CD14-positive monocyte (primary cell): Measurements from ENCODE around the gene NUBP2. TPM values are rescaled to one million over a fixed set of nuclear protein-coding genes. Genes with fewer than 3 reads are reported as not detected.
A peak's percentile ranks its signal among the peaks of the same experiment; 100 is the strongest.

Experiments used
- DNase-seq, 3 donors: peaks; one replicate each; pipeline ENCODE4 v3.0.0-alpha.2; 2011 to 2022
- H2AFZ ChIP-seq: 2 replicates; pipeline ENCODE4 v1.6.0; 2012; ENCODE audit warnings: mild to moderate bottlenecking, low read depth, low read length, inconsistent platforms; ENCODE audit not compliant: insufficient read depth, poor library complexity, severe bottlenecking
- H3K27ac ChIP-seq, 2 donors: 1 replicate in 1 of 2; 2 replicates in 1 of 2; pipeline ENCODE4 v1.5.1; 2012 to 2013; ENCODE audit warnings: low read length in 2 of 2, control low read depth in 1 of 2, inconsistent platforms in 1 of 2, low read depth in 1 of 2, mild to moderate bottlenecking in 1 of 2
- H3K27me3 ChIP-seq, 2 donors: one replicate each; pipeline versions ENCODE4 v1.6.0 to v1.6.1; 2011 to 2013; ENCODE audit warnings: low read length in 2 of 2; ENCODE audit not compliant: control insufficient read depth in 2 of 2, insufficient read depth in 2 of 2
- H3K36me3 ChIP-seq, 2 donors: replicated peaks in 1 of 2; 1 replicate in 1 of 2; 2 replicates in 1 of 2; pipeline versions ENCODE4 v1.5.1 to v1.6.1; 2012 to 2013; ENCODE audit warnings: low read length in 2 of 2, control low read depth in 1 of 2, inconsistent platforms in 1 of 2, mild to moderate bottlenecking in 1 of 2; ENCODE audit not compliant: insufficient read depth in 2 of 2, control insufficient read depth in 1 of 2
- H3K4me1 ChIP-seq, 2 donors: 1 replicate in 1 of 2; 2 replicates in 1 of 2; pipeline versions ENCODE4 v1.5.1 to v1.6.1; 2012 to 2013; ENCODE audit warnings: low read length in 2 of 2, control low read depth in 1 of 2, inconsistent platforms in 1 of 2, mild to moderate bottlenecking in 1 of 2, moderate library complexity in 1 of 2; ENCODE audit not compliant: insufficient read depth in 2 of 2, control insufficient read depth in 1 of 2
- H3K4me2 ChIP-seq: replicated peaks from 2 replicates; pipeline ENCODE3; 2012; ENCODE audit warnings: low read length, moderate library complexity, mild to moderate bottlenecking; ENCODE audit not compliant: poor library complexity, severe bottlenecking; ENCODE audit errors: extremely low read depth
- H3K4me3 ChIP-seq, 3 experiments: fragments of 200-600 bp in 1 of 3; sonication (generic) in 1 of 3; replicated peaks in 1 of 3; 1 replicate in 2 of 3; 2 replicates in 1 of 3; pipeline ENCODE4 v1.5.1; 2011 to 2013; ENCODE audit warnings: low read length in 3 of 3, mild to moderate bottlenecking in 3 of 3, control low read depth in 2 of 3, low read depth in 2 of 3, inconsistent platforms in 1 of 3, moderate library complexity in 1 of 3
- H3K79me2 ChIP-seq: 2 replicates; pipeline ENCODE4 v1.6.0; 2012; ENCODE audit warnings: mild to moderate bottlenecking, control low read depth, inconsistent platforms, low read length, moderate library complexity; ENCODE audit not compliant: insufficient read depth
- H3K9ac ChIP-seq: 2 replicates; pipeline ENCODE4 v1.6.0; 2017; ENCODE audit warnings: low read length, mild to moderate bottlenecking; ENCODE audit not compliant: insufficient read depth, poor library complexity, severe bottlenecking
- H3K9me3 ChIP-seq, 2 donors: replicated peaks in 1 of 2; 1 replicate in 1 of 2; 2 replicates in 1 of 2; pipeline versions ENCODE4 v1.5.1 to v1.6.1; 2012 to 2013; ENCODE audit warnings: low read length in 2 of 2, control low read depth in 1 of 2; ENCODE audit not compliant: control insufficient read depth in 1 of 2, insufficient read depth in 1 of 2
- H4K20me1 ChIP-seq: 2 replicates; pipeline ENCODE4 v1.6.0; 2012; ENCODE audit warnings: mild to moderate bottlenecking, low read length, control low read depth, moderate library complexity; ENCODE audit not compliant: insufficient read depth
- H3K27ac Mint-ChIP-seq, 7 donors: one replicate each; pipeline ENCODE4 v1.8.0; 2020; ENCODE audit warnings: mild to moderate bottlenecking in 7 of 7, mixed read lengths in 7 of 7, moderate library complexity in 6 of 7, inconsistent platforms in 2 of 7
- H3K27me3 Mint-ChIP-seq, 3 donors: one replicate each; pipeline ENCODE4 v1.8.0; 2021 to 2022; ENCODE audit warnings: low read depth in 3 of 3, mild to moderate bottlenecking in 3 of 3, mixed read lengths in 3 of 3, moderate library complexity in 3 of 3, inconsistent platforms in 1 of 3
- H3K36me3 Mint-ChIP-seq, 2 donors: one replicate each; pipeline ENCODE4 v1.8.0; 2020; ENCODE audit warnings: mixed read lengths in 2 of 2, inconsistent platforms in 1 of 2, mild to moderate bottlenecking in 1 of 2
- H3K4me1 Mint-ChIP-seq: one replicate; pipeline ENCODE4 v1.8.0; 2020; ENCODE audit warnings: mild to moderate bottlenecking, mixed read lengths
- H3K4me3 Mint-ChIP-seq, 2 donors: one replicate each; pipeline ENCODE4 v1.8.0; 2020; ENCODE audit warnings: mild to moderate bottlenecking in 2 of 2, mixed read lengths in 2 of 2, moderate library complexity in 1 of 2
- H3K9me3 Mint-ChIP-seq, 7 donors: one replicate each; pipeline ENCODE4 v1.8.0; 2020 to 2022; ENCODE audit warnings: mixed read lengths in 7 of 7, mild to moderate bottlenecking in 6 of 7, moderate library complexity in 6 of 7, inconsistent platforms in 2 of 7
- WGBS: methylation state at CpG from one replicate; pipeline ENCODE4 v1.1.5; 2013; ENCODE audit warnings: missing lambda C conversion rate; ENCODE audit not compliant: insufficient coverage; 5-methylcytosine and 5-hydroxymethylcytosine counted together
- intact Hi-C, 2 donors: fragments of 100-400 bp; cut with micrococcal nuclease; formaldehyde crosslinking; loops; one replicate each; pipeline versions ENCODE4 v1.15.0 to v1.15.1; 2023
- polyA plus RNA-seq, 3 donors: library from polyadenylated mRNA; depleted of rRNA in 1 of 3; unstranded in 2 of 3; stranded (reverse) in 1 of 3; fragments of 300-500 nt in 2 of 3; fragments of >200 nt in 1 of 3; fragmentation: Illumina TruSeq in 2 of 3; gene quantifications; 1 replicate in 2 of 3; 2 replicates in 1 of 3; pipeline ENCODE4 v1.2.3, GENCODE V29; 2012 to 2021
- TF ChIP-seq, protein P1 (sequence below): fragments of 200-600 bp; IDR thresholded peaks from one replicate; pipeline ENCODE4 v1.8.0; 2022; ENCODE audit warnings: antibody characterized with exemption, mild to moderate bottlenecking

Gene NUBP2
- polyA plus RNA-seq, 3 donors: 34.4 to 69.5 (median 57.9) TPM

GRCh38 chr16:1768767-1769401 is 13.9 kb upstream of the NUBP2 start:
- Histone ChIP-seq H3K9ac (no peak overlapping the region), H3K27me3 (no peaks in the 10 kb centered on the region), H3K4me3 (no peak overlapping the region), H4K20me1 (peaks cover 50% of the 10 kb centered on the region), H3K4me2 (no peak overlapping the region), H3K4me1 (peaks cover 20 to 32% of the 10 kb centered on the region in 2 donors), H3K9me3 (no peaks in the 10 kb centered on the region), H2AFZ (no peak overlapping the region), H3K36me3 (peaks cover 53% of the 10 kb centered on the region in 2 donors), H3K79me2 (peaks cover 26% of the 10 kb centered on the region), H3K27ac (no peak overlapping the region)
- 87% methylated on average over 11 of the region's 26 CpGs for WGBS
- no peak for DNase-seq
- peaks cover 19% of the 10 kb centered on the region for H3K4me1 Mint-ChIP-seq
- intact Hi-C loops: no loop called here
- no peak overlapping the region for H3K4me3 Mint-ChIP-seq
- TF ChIP-seq, protein P1, sequence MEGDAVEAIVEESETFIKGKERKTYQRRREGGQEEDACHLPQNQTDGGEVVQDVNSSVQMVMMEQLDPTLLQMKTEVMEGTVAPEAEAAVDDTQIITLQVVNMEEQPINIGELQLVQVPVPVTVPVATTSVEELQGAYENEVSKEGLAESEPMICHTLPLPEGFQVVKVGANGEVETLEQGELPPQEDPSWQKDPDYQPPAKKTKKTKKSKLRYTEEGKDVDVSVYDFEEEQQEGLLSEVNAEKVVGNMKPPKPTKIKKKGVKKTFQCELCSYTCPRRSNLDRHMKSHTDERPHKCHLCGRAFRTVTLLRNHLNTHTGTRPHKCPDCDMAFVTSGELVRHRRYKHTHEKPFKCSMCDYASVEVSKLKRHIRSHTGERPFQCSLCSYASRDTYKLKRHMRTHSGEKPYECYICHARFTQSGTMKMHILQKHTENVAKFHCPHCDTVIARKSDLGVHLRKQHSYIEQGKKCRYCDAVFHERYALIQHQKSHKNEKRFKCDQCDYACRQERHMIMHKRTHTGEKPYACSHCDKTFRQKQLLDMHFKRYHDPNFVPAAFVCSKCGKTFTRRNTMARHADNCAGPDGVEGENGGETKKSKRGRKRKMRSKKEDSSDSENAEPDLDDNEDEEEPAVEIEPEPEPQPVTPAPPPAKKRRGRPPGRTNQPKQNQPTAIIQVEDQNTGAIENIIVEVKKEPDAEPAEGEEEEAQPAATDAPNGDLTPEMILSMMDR: no peak
- H3K27ac Mint-ChIP-seq: no peak overlapping the region
- H3K36me3 Mint-ChIP-seq: peaks cover 29 to 50% of the 10 kb centered on the region in 2 donors
- peaks cover 0 to 2% (median 0%) of the 10 kb centered on the region in 7 donors for H3K9me3 Mint-ChIP-seq
- H3K27me3 Mint-ChIP-seq: peaks cover 0 to 1% (median 0%) of the 10 kb centered on the region in 3 donors

GRCh38 chr16:1769402-1770300 is 13.1 kb upstream of the NUBP2 start:
- H3K36me3 Mint-ChIP-seq: peaks cover 29 to 45% of the 10 kb centered on the region in 2 donors
- TF ChIP-seq, protein P1: no peak
- no peak for DNase-seq
- H3K27ac ChIP-seq: no peak overlapping the region
- no peaks in the 10 kb centered on the region for H3K9me3 ChIP-seq
- peaks cover 45 to 46% of the 10 kb centered on the region in 2 donors for H3K36me3 ChIP-seq
- no peaks in the 10 kb centered on the region for H3K27me3 ChIP-seq
- no peak overlapping the region for H3K9ac ChIP-seq
- peaks cover 27 to 39% of the 10 kb centered on the region in 2 donors for H3K4me1 ChIP-seq
- peak overlapping the region; percentile 100 for H3K4me2 ChIP-seq
- H3K27me3 Mint-ChIP-seq: peaks cover 0 to 1% (median 0%) of the 10 kb centered on the region in 3 donors
- H2AFZ ChIP-seq: no peak overlapping the region
- peak overlapping the region in 2 of 7 donors; percentile 9 to 41 for H3K27ac Mint-ChIP-seq
- peak overlapping the region in 1 of 3 experiments; percentile 99 for H3K4me3 ChIP-seq
- H3K9me3 Mint-ChIP-seq: peaks cover 0 to 2% (median 0%) of the 10 kb centered on the region in 7 donors
- H3K79me2 ChIP-seq: peaks cover 33% of the 10 kb centered on the region
- H3K4me3 Mint-ChIP-seq: peak overlapping the region in 1 of 2 donors; percentile 41
- peaks cover 24% of the 10 kb centered on the region for H3K4me1 Mint-ChIP-seq
- WGBS: 92% methylated on average over 17 of the region's 27 CpGs
- intact Hi-C loops: loop anchor here (5.0 to 10.0 kb wide), 4 partner anchors 65 to 347 kb away; partner anchors contain the start of genes CLCN7 (in 1 of the 2), MAPK8IP3 (in 1 of the 2) and UQCC4 (in 1 of the 2)
- peaks cover 58% of the 10 kb centered on the region for H4K20me1 ChIP-seq
